ENCODE data around the gene PRSS2.

PRSS2 gene

GRCh38 chr7:142801601-142802295 lies 31.0 kb downstream of the PRSS2 start:
- DNase-seq (ENCODE audit: low read depth) = no peak

GRCh38 chr7:142802301-142802700 lies 31.5 kb downstream of the PRSS2 start:
- DNase-seq (ENCODE audit: low read depth) = no peak

GRCh38 chr7:142803901-142804300 lies 33.1 kb downstream of the PRSS2 start:
- DNase-seq (ENCODE audit: low read depth) = no peak

GRCh38 chr7:142804728-142805207 lies 34.0 kb downstream of the PRSS2 start:
- no peak for DNase-seq (ENCODE audit: low read depth)

GRCh38 chr7:142805350-142806021 lies 34.7 kb downstream of the PRSS2 start:
- no peak for DNase-seq (ENCODE audit: low read depth)

GRCh38 chr7:142806022-142806356 lies 35.2 kb downstream of the PRSS2 start:
- no peak for DNase-seq (ENCODE audit: low read depth)

- no peak for DNase-seq (ENCODE audit: low read depth)
Measured at GRCh38 chr7:142806957-142807356, 36.2 kb downstream of the PRSS2 start.

GRCh38 chr7:142807855-142808460 lies 37.2 kb downstream of the PRSS2 start:
- no peak for DNase-seq (ENCODE audit: low read depth)

- no peak for DNase-seq (ENCODE audit: low read depth)
Measured at GRCh38 chr7:142808461-142808801, 37.7 kb downstream of the PRSS2 start.

GRCh38 chr7:142808802-142809583 lies 38.2 kb downstream of the PRSS2 start:
- no peak for DNase-seq (ENCODE audit: low read depth)

- DNase-seq (ENCODE audit: low read depth) = no peak
Measured at GRCh38 chr7:142809671-142810070, 38.9 kb downstream of the PRSS2 start.

GRCh38 chr7:142811154-142811737 lies 40.5 kb downstream of the PRSS2 start:
- peak; percentile 38 for DNase-seq (ENCODE audit: low read depth)

GRCh38 chr7:142812437-142813215 lies 41.9 kb downstream of the PRSS2 start:
- DNase-seq (ENCODE audit: low read depth) = no peak

GRCh38 chr7:142813226-142813625 lies 42.5 kb downstream of the PRSS2 start:
- DNase-seq (ENCODE audit: low read depth) = no peak

GRCh38 chr7:142813699-142814098 lies 42.9 kb downstream of the PRSS2 start:
- no peak for DNase-seq (ENCODE audit: low read depth)

GRCh38 chr7:142814451-142814850 lies 43.7 kb downstream of the PRSS2 start:
- DNase-seq (ENCODE audit: low read depth) = no peak

GRCh38 chr7:142815134-142815533 lies 44.4 kb downstream of the PRSS2 start:
- no peak for DNase-seq (ENCODE audit: low read depth)

GRCh38 chr7:142817506-142817905 lies 46.7 kb downstream of the PRSS2 start:
- no peak for DNase-seq (ENCODE audit: low read depth)

GRCh38 chr7:142819530-142819929 lies 48.8 kb downstream of the PRSS2 start:
- DNase-seq (ENCODE audit: low read depth) = no peak

- no peak for DNase-seq (ENCODE audit: low read depth)
Measured at GRCh38 chr7:142822714-142823113, 51.9 kb downstream of the PRSS2 start.
